Adipocyte (in vitro differentiated cells): ENCODE measurements around the gene MTFP1.

ENCODE experiments used
- DNase-seq: peaks from one replicate; pipeline ENCODE4 v3.0.0-alpha.2; 2015; ENCODE audit warnings: low read depth
- H3K27me3 ChIP-seq: replicated peaks from 2 replicates; pipeline ENCODE4 v1.7.0; 2013; ENCODE audit warnings: mild to moderate bottlenecking, low read length, moderate library complexity; ENCODE audit not compliant: control insufficient read depth, insufficient read depth
- H3K36me3 ChIP-seq: 2 replicates; pipeline ENCODE4 v1.7.0; 2013; ENCODE audit warnings: low read length, mild to moderate bottlenecking, moderate library complexity; ENCODE audit not compliant: control insufficient read depth, insufficient read depth, severe bottlenecking
- H3K4me1 ChIP-seq: 2 replicates; pipeline ENCODE4 v1.7.0; 2013; ENCODE audit warnings: mild to moderate bottlenecking, low read length, moderate library complexity; ENCODE audit not compliant: control insufficient read depth, insufficient read depth
- H3K4me3 ChIP-seq: 2 replicates; pipeline ENCODE4 v1.7.0; 2013; ENCODE audit warnings: mild to moderate bottlenecking, low read length, moderate library complexity
- H3K9ac ChIP-seq: 2 replicates; pipeline ENCODE4 v1.7.0; 2013; ENCODE audit warnings: mild to moderate bottlenecking, low read length, moderate library complexity
- H3K9me3 ChIP-seq: 2 replicates; pipeline ENCODE4 v1.7.0; 2013; ENCODE audit warnings: mild to moderate bottlenecking, low read length, moderate library complexity; ENCODE audit not compliant: control insufficient read depth

Gene MTFP1

DNA sequence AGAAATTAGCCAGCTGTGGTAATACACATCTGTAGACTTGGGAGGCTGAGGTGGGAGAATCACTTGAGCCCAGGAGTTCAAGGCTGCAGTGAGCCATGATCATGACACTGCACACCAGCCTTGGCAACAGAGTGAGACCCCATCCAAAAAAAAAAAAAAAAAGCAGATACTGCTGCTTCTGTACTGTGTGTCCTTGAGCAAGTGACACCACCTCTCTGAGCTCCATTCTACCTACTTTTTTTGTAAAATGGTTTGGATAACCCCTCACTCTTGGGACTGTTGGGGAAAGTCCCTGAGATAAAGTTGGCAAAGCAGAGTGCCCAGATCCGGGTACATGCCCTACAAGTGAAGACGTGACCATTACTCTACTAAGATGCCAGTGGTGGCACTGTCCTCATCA lies 43.6 kb downstream of the MTFP1 start:
- Histone ChIP-seq H3K4me1 (no peaks in the 10 kb centered on the region), H3K9me3 (peaks cover 8% of the 10 kb centered on the region), H3K27me3 (peaks cover 59% of the 10 kb centered on the region), H3K4me3 (no peak overlapping the region), H3K9ac (no peak overlapping the region), H3K36me3 (no peaks in the 10 kb centered on the region)
- DNase-seq = no peak

GRCh38 chr22:30470655-30471054 lies 45.1 kb downstream of the MTFP1 start:
- Histone ChIP-seq H3K9ac (no peak overlapping the region), H3K27me3 (peaks cover 64% of the 10 kb centered on the region), H3K4me3 (no peak overlapping the region), H3K36me3 (no peaks in the 10 kb centered on the region), H3K9me3 (peaks cover 3% of the 10 kb centered on the region), H3K4me1 (no peaks in the 10 kb centered on the region)
- DNase-seq = no peak

- Histone ChIP-seq H3K4me1 (no peaks in the 10 kb centered on the region), H3K27me3 (peaks cover 61% of the 10 kb centered on the region), H3K4me3 (no peak within 1 kb of the TSS), H3K36me3 (no peaks in the 10 kb centered on the region), H3K9me3 (no peaks in the 10 kb centered on the region), H3K9ac (no peak within 1 kb of the TSS)
- no peak for DNase-seq
Measured at GRCh38 chr22:30471616-30472318, 46.2 kb downstream of the MTFP1 start, which contains the start of gene SEC14L3. TSS of gene SEC14L3 (minus strand) at chr22:30472017. CDS start at chr22:30471958, 59 bp downstream.

- Histone ChIP-seq H3K4me3 (no peak overlapping the region), H3K36me3 (no peaks in the 10 kb centered on the region), H3K9me3 (no peaks in the 10 kb centered on the region), H3K4me1 (no peaks in the 10 kb centered on the region), H3K9ac (no peak overlapping the region), H3K27me3 (peaks cover 61% of the 10 kb centered on the region)
- DNase-seq = no peak
Measured at GRCh38 chr22:30472994-30473720, 47.6 kb downstream of the MTFP1 start.

- no peak overlapping the region for H3K4me3 ChIP-seq
- no peaks in the 10 kb centered on the region for H3K9me3 ChIP-seq
- no peaks in the 10 kb centered on the region for H3K4me1 ChIP-seq
- H3K9ac ChIP-seq = no peak overlapping the region
- DNase-seq = no peak
- H3K36me3 ChIP-seq = no peaks in the 10 kb centered on the region
- H3K27me3 ChIP-seq = peaks cover 53% of the 10 kb centered on the region
Measured at GRCh38 chr22:30474121-30474520, 48.6 kb downstream of the MTFP1 start.

DNA sequence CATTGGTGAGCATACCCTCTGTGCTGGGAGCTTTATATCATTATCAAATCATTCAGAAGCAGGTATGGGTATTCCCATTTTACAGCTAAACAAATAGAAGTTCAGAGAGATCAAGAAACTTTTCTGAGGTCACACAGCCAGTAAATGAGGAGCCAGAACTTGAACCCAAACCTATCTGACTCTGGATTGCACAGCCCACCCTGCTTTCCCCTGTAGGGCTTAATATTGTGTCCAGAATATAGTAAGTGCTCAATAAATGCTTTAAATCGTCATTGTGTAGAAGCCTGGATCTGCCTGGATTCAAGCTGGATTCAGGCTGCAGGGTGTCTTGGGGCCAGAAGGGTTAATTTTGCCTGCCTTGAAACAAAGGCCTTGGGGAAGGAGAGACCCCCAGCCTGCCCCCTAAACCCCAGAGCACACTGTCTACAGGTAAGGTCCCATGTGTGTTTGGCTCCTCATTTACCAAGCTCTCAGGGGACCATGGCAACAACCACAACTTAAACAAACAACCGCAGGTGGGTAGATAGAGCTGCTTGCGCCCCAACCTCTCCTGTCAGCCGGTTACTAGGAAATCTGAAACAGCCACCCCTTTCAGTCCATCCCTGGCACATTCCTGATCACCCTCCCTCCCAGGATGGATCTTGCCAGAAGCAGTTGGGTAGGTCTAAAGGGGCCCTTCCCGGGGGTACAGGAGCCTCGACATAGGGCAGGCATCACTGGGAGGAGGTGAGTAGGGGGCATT lies 49.3 kb downstream of the MTFP1 start:
- H3K4me1 ChIP-seq = no peaks in the 10 kb centered on the region
- no peak overlapping the region for H3K4me3 ChIP-seq
- no peaks in the 10 kb centered on the region for H3K36me3 ChIP-seq
- H3K9me3 ChIP-seq = no peaks in the 10 kb centered on the region
- no peak for DNase-seq
- peaks cover 47% of the 10 kb centered on the region for H3K27me3 ChIP-seq
- H3K9ac ChIP-seq = no peak overlapping the region
